Sigmoid colon (tissue), 7 donors: ENCODE data around the gene IFT25. TPM values are rescaled to one million over a fixed set of nuclear protein-coding genes. Genes with fewer than 3 reads are reported as not detected.

Source experiments
- DNase-seq: peaks from one replicate; pipeline ENCODE4 v3.0.0-alpha.2; 2019
- H3K27ac ChIP-seq, 4 donors: fragments of 200-600 bp; sonication (generic); one replicate each; pipeline ENCODE4 v1.5.1; 2016 to 2019; ENCODE audit warnings: mild to moderate bottlenecking in 1 of 4
- H3K27me3 ChIP-seq, 3 donors: fragments of 200-600 bp; sonication (generic); one replicate each; pipeline ENCODE4 v1.5.1; 2019; ENCODE audit warnings: mild to moderate bottlenecking in 1 of 3
- H3K36me3 ChIP-seq, 4 donors: fragments of 200-600 bp; sonication (generic); one replicate each; pipeline ENCODE4 v1.5.1; 2016 to 2019
- H3K4me1 ChIP-seq, 4 donors: fragments of 200-600 bp; sonication (generic); one replicate each; pipeline ENCODE4 v1.5.1; 2017 to 2019
- H3K4me3 ChIP-seq, 4 donors: fragments of 200-600 bp; sonication (generic); one replicate each; pipeline ENCODE4 v1.5.1; 2017 to 2019; ENCODE audit warnings: mild to moderate bottlenecking in 2 of 4, moderate library complexity in 1 of 4
- H3K9me3 ChIP-seq, 4 donors: fragments of 200-600 bp in 3 of 4; sonication (generic) in 3 of 4; one replicate each; pipeline versions ENCODE4 v1.5.1 to v1.6.1; 2013 to 2019
- CTCF ChIP-seq, 4 experiments: fragments of 450-650 bp in 3 of 4; fragments of 200-600 bp in 1 of 4; IDR thresholded peaks; one replicate each; pipeline ENCODE4 v1.5.1; 2016 to 2019; ENCODE audit warnings: antibody characterized with exemption in 4 of 4, mild to moderate bottlenecking in 3 of 4, moderate library complexity in 2 of 4
- EP300 ChIP-seq, 4 donors: sonication (generic); formaldehyde crosslinking; IDR thresholded peaks; one replicate each; pipeline ENCODE4 v1.6.1; 2017; ENCODE audit warnings: antibody characterized with exemption in 4 of 4
- POLR2A ChIP-seq, 2 donors: fragments of 450-650 bp; IDR thresholded peaks; one replicate each; pipeline ENCODE4 v1.6.1; 2016; ENCODE audit warnings: antibody characterized with exemption in 2 of 2, mild to moderate bottlenecking in 2 of 2, moderate library complexity in 2 of 2
- POLR2AphosphoS5 ChIP-seq, 4 donors: sonication (generic); formaldehyde crosslinking; IDR thresholded peaks; one replicate each; pipeline ENCODE4 v1.6.1; 2017; ENCODE audit warnings: antibody characterized with exemption in 4 of 4
- WGBS, 2 donors: extraction: QIAGEN DNeasy Blood & Tissue Kit; methylation state at CpG; one replicate each; pipeline ENCODE4 v1.1.7; 2013; 5-methylcytosine and 5-hydroxymethylcytosine counted together
- intact Hi-C: fragments of 100-400 bp; cut with DNase I; formaldehyde crosslinking; loops from one replicate; pipeline ENCODE4 v1.15.1; 2023
- polyA plus RNA-seq, 3 donors: library from polyadenylated mRNA; stranded (reverse); fragments of 200-250 nt; gene quantifications; one replicate each; pipeline ENCODE4 v1.2.3, GENCODE V29; 2013
- total RNA-seq, 4 donors: library from RNA; depleted of rRNA; stranded (reverse); fragments of >200 nt; gene quantifications; one replicate each; pipeline ENCODE4 v1.1.0, GENCODE V29; 2016
- donor health status: healthy with polysubstance abuse.
- donor health status: Bipolar disorder and iron deficiency.
- donor health status: healthy.

IFT25 gene
- total and polyA plus RNA-seq, 7 donors, result 16.1 to 33.9 (median 25.0) TPM

- no peaks in the 10 kb centered on the region for H3K9me3 ChIP-seq
- no peak for DNase-seq
- peaks cover 3 to 39% (median 5%) of the 10 kb centered on the region in 4 donors for H3K36me3 ChIP-seq
- no peaks in the 10 kb centered on the region for H3K27me3 ChIP-seq
- intact Hi-C loops, result no loop called here
- TF ChIP-seq CTCF (IDR thresholded peaks at IDR 0.05) (no peak), POLR2AphosphoS5 (IDR thresholded peaks at IDR 0.05) (no peak), POLR2A (IDR thresholded peaks at IDR 0.05) (no peak), EP300 (IDR thresholded peaks at IDR 0.05) (no peak)
- H3K27ac ChIP-seq, result no peak overlapping the region
- H3K4me3 ChIP-seq, result no peak overlapping the region
- H3K4me1 ChIP-seq, result no peaks in the 10 kb centered on the region
- WGBS, 2 donors, result 94 to 96% methylated on average over 3 of the region's 3 CpGs
Observed at GRCh38 chr1:53930932-53931331, 14.6 kb downstream of the IFT25 start.

- WGBS, 2 donors, result 84 to 95% methylated on average over 2 of the region's 2 CpGs
- no peaks in the 10 kb centered on the region for H3K9me3 ChIP-seq
- no peaks in the 10 kb centered on the region for H3K27me3 ChIP-seq
- no peak overlapping the region for H3K4me3 ChIP-seq
- H3K27ac ChIP-seq, result no peak overlapping the region
- peaks cover 3 to 40% (median 5%) of the 10 kb centered on the region in 4 donors for H3K36me3 ChIP-seq
- no peak for TF ChIP-seq EP300 (IDR thresholded peaks at IDR 0.05)
- no peak for TF ChIP-seq POLR2A (IDR thresholded peaks at IDR 0.05)
- TF ChIP-seq POLR2AphosphoS5 (IDR thresholded peaks at IDR 0.05), result no peak
- no peak for TF ChIP-seq CTCF (IDR thresholded peaks at IDR 0.05)
- no peak for DNase-seq
- intact Hi-C loops, result no loop called here
- no peaks in the 10 kb centered on the region for H3K4me1 ChIP-seq
Observed at GRCh38 chr1:53929246-53929960, 16.1 kb downstream of the IFT25 start.

- no peaks in the 10 kb centered on the region for H3K27me3 ChIP-seq
- DNase-seq, result no peak
- H3K4me3 ChIP-seq, result no peak overlapping the region
- intact Hi-C loops, result no loop called here
- no peaks in the 10 kb centered on the region for H3K4me1 ChIP-seq
- H3K9me3 ChIP-seq, result no peaks in the 10 kb centered on the region
- H3K36me3 ChIP-seq, result peaks cover 7 to 60% (median 9%) of the 10 kb centered on the region in 4 donors
- no peak for TF ChIP-seq POLR2A (IDR thresholded peaks at IDR 0.05)
- TF ChIP-seq CTCF (IDR thresholded peaks at IDR 0.05), result no peak
- no peak for TF ChIP-seq POLR2AphosphoS5 (IDR thresholded peaks at IDR 0.05)
- no peak for TF ChIP-seq EP300 (IDR thresholded peaks at IDR 0.05)
- H3K27ac ChIP-seq, result no peak overlapping the region
- WGBS, 2 donors, result 90 to 98% methylated on average over 2 of the region's 2 CpGs
Observed at GRCh38 chr1:53927376-53927881, 18.1 kb downstream of the IFT25 start.

GRCh38 chr1:53919675-53920066 is 25.8 kb downstream of the IFT25 start:
- intact Hi-C loops, result no loop called here
- H3K27ac ChIP-seq, result no peak overlapping the region
- H3K36me3 ChIP-seq, result peaks cover 3 to 52% (median 7%) of the 10 kb centered on the region in 4 donors
- no peaks in the 10 kb centered on the region for H3K27me3 ChIP-seq
- no peak for TF ChIP-seq EP300 (IDR thresholded peaks at IDR 0.05)
- TF ChIP-seq POLR2AphosphoS5 (IDR thresholded peaks at IDR 0.05), result no peak
- no peak for TF ChIP-seq CTCF (IDR thresholded peaks at IDR 0.05)
- TF ChIP-seq POLR2A (IDR thresholded peaks at IDR 0.05), result no peak
- DNase-seq, result no peak
- no peaks in the 10 kb centered on the region for H3K9me3 ChIP-seq
- WGBS, 2 donors, result 83 to 90% methylated on average over 3 of the region's 3 CpGs
- no peak overlapping the region for H3K4me3 ChIP-seq
- no peaks in the 10 kb centered on the region for H3K4me1 ChIP-seq
